NK-92 (cell line): ENCODE results near the gene CHI3L2.

Experiments
- DNase-seq: peaks from one replicate; lab custom pipeline; 2025; ENCODE audit not compliant: unreplicated experiment; lab: John Stamatoyannopoulos, UW

CHI3L2 gene

DNA sequence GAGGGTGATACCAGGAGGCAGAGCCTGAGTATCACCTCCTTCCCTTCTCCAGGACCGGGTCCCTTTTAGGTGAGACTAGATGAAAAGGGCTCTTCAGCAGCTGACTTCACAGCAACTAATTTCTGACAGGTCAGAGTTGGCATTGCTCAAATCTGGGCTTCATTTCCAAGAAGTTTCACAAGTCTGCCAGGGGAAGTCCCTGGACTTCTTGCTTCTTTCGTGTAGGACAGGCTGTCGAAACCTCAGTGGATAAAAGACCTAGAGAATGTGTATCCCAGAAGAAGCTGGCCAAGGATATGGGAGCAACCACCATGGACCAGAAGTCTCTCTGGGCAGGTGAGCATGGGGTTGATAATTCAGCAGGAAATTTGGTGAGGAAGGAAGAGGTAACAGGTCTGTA lies at the start of gene CHI3L2:
Gene CHI3L2, plus strand, starts transcription at position 280 of the 400 bp plus-strand sequence. Its CDS starts 17 bp downstream, at position 297.
- DNase-seq: no peak

GRCh38 chr1:111179968-111180533 lies 47.5 kb upstream of the CHI3L2 start:
- no peak for DNase-seq

GRCh38 chr1:111182052-111182451 lies 45.5 kb upstream of the CHI3L2 start:
- no peak for DNase-seq

DNA sequence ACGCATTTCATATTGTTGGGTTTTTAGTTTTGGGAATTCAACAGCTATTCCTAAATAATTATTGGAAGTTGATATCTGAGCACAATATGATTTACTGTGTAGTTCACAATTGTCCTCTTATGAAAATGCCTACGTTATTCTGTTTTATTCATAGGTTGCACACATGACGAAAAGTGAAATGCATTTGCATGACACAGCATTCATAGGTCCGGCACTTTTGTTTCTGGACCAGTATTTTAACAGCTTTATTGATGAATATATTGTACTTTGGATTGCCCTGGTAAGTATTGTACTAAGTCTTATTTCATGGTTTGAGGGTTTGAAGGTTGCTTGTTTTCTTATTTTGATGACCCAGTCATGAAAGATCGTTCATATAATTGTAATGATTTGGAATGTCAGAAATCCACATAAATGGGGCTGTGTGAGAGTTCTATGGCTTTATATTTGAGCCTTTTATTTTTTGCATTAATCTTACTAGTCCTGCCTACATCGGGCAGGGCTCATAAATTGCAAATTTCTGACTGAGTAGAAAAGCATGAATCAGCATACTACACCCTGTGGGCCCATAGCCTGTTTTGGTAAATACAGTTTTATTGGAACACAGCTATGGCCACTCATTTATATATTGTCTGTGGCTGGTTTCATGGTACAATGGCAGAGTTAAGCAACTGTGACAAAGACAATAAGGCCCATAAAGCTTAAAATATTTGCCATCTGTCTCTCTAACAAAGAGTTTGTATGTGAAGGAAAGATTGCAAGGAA lies 44.0 kb upstream of the CHI3L2 start:
- DNase-seq: no peak

DNA sequence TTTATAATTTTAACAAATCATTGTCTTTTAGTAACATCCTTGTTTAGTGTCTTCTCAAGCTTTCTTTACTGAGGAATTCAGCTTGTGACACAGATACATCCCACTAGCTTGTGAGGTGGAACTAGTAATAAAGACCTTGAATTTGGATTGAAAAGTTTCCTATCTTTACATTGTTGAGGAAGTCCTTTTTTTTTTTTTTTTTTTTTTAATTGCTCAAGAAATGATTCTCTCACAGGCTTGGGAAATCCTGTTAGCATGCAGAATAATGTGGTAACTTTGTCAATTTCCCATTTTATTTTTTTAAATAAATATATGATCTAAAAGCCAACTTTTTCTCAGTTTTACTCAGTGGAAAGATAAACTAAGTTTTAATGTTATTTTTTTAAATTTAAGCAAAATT lies 42.9 kb upstream of the CHI3L2 start:
- no peak for DNase-seq

- DNase-seq: no peak
Observed at GRCh38 chr1:111190931-111191451, 36.5 kb upstream of the CHI3L2 start.

GRCh38 chr1:111191496-111191895 lies 36.0 kb upstream of the CHI3L2 start:
- no peak for DNase-seq

DNA sequence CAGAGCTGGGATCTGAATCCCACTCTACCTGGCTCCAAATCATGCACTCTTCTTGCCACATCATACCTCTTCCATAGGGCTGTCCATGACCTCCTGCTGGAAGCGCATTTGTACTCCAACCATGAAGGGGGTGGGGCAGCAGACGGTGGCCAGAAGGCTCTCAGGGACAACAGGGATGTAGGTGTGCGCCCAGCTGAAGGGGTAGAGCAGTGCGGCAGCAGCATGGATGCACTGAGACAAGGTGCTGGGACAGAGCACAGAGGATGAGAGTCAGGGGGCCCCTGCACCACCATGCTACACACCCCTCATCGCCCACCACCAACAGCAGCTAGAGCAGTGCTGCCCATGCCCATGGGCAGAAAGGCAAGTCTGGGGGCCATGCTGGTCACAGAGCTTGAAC lies 35.4 kb upstream of the CHI3L2 start:
- no peak for DNase-seq

GRCh38 chr1:111192658-111193519 lies 34.6 kb upstream of the CHI3L2 start:
- no peak for DNase-seq

GRCh38 chr1:111193712-111194480 lies 33.6 kb upstream of the CHI3L2 start:
- no peak for DNase-seq

- no peak for DNase-seq
Observed at GRCh38 chr1:111195002-111195684, 32.4 kb upstream of the CHI3L2 start.

DNA sequence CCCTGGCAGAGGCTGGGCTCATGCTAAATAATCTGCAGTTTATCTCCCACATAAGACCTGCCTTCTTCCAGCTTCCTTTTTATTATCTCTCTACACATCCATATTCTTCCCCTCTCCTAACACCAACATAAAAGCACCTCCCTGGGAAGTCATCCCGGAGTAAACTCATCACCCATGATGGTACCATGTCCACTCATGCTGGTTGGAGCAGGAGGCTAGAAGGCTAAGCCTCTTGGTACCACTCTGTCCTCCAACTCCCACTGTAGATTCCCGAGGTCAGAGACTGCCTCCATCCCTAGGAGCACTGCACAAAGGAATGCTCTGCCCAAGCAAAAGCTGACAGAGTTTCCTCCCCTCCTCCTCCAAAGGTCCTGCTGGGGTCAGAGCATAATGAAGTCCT lies 31.3 kb upstream of the CHI3L2 start:
- DNase-seq: no peak

DNA sequence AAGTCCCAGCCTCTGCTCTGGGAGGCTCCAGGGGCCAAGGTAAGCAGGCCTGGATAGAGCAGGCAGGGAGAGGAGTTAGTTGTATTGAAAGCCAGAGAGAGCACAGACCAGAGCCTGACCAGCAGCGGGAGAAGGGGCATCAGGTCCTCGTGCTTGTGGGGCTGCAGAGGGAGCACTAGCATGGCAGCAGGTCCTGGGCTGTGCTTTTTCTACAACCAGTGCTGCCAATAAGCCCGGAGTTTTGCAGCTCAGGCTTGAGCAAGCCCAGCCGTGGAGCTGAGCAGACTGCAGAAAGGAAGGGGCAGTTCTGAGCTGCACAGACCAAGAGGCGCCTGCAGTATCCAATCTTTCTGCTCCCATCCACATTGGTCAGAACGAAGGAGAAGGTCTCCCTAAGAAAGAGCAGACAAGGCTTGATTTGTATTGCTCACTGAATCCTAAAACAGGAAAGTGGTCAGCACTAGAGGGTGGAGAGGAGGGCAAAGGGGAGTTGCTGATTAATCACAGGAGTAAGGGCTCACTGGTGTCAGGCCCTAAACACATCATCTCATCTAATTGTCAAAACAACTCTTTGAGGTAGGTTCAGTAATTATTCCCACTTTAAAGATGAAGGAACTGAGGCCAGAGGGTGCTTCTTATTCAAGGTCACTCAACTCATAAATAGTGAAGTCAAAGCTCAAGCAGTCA lies 29.8 kb upstream of the CHI3L2 start:
- DNase-seq: no peak

- DNase-seq: no peak
Observed at GRCh38 chr1:111198836-111199235, 28.7 kb upstream of the CHI3L2 start.

GRCh38 chr1:111199329-111199728 lies 28.2 kb upstream of the CHI3L2 start:
- no peak for DNase-seq

GRCh38 chr1:111199881-111200801 lies 27.4 kb upstream of the CHI3L2 start, which contains the start of gene DENND2D:
Gene DENND2D (minus strand): TSS chr1:111200646. CDS start chr1:111200459, 187 bp downstream.
- no peak for DNase-seq

DNA sequence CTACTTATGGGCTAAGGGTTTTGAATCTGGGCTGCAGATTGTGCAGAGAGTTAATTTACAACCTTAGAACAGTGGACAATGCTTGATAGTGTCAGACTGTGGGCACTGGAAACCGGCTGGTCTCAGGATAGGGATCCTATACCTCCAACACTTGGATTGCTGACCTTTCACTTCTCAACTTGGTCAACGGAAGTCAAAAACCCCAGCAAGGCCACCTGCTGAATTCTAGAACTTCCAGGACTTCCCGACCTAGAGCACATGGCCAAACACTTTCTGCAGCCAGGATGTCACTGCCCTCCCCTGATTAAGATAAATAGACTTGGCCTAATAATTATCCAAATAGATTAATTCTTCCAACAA lies 26.7 kb upstream of the CHI3L2 start:
- DNase-seq: no peak

- DNase-seq: no peak
Observed at GRCh38 chr1:111201275-111202090, 26.0 kb upstream of the CHI3L2 start.
